Fibroblast of villous mesenchyme (primary cell): ENCODE results near the gene SRPK3. TPM values are rescaled to one million over a fixed set of nuclear protein-coding genes. Genes with fewer than 3 reads are reported as not detected.
A peak's percentile ranks its signal among the peaks of the same experiment; 100 is the strongest.
"Not testable (repeated sequence)": the region's sequence is repeated elsewhere in the genome, so short reads cannot be mapped to it uniquely, and the experiment has no call there.

Experiments
- DNase-seq: peaks from one replicate; pipeline ENCODE4 v3.0.0-alpha.2; 2010; ENCODE audit warnings: low read depth
- H3K4me3 ChIP-seq: 2 replicates; pipeline ENCODE4 v1.5.1; 2011; ENCODE audit warnings: low read depth, mild to moderate bottlenecking, low read length
- total RNA-seq: library from RNA; depleted of rRNA; stranded (reverse); fragments of >200 nt; gene quantifications from 2 replicates; pipeline ENCODE4 v1.2.3, GENCODE V29; 2012
- TF ChIP-seq, protein P1 (sequence below): IDR thresholded peaks from 2 replicates; pipeline ENCODE4 v1.5.1; 2012; ENCODE audit warnings: low read depth, mild to moderate bottlenecking, low read length; ENCODE audit not compliant: insufficient read depth

SRPK3 gene
- total RNA-seq, 1 donor = 0.86 TPM

DNA sequence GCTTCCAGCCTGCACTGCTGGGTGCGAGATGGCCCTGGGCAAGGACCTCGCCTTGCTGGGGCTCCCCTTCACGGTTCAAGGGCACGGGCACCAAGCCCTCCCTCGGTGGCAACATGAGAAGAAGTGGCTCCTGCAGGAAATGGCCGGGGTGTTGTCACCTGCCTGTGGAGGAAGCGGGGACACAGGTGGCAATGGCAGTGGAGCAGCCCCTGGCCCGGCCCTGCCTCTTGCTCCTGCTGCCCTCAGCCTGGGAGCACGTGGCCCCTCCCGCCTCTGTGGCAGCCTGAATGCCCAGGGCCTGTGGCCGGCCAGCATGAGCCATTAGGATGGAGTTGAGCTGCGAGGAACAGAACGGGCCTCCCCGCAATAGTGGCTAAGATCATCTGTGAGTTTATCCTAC is 39.4 kb upstream of the SRPK3 start:
- H3K4me3 ChIP-seq = no peak overlapping the region
- TF ChIP-seq, protein P1, sequence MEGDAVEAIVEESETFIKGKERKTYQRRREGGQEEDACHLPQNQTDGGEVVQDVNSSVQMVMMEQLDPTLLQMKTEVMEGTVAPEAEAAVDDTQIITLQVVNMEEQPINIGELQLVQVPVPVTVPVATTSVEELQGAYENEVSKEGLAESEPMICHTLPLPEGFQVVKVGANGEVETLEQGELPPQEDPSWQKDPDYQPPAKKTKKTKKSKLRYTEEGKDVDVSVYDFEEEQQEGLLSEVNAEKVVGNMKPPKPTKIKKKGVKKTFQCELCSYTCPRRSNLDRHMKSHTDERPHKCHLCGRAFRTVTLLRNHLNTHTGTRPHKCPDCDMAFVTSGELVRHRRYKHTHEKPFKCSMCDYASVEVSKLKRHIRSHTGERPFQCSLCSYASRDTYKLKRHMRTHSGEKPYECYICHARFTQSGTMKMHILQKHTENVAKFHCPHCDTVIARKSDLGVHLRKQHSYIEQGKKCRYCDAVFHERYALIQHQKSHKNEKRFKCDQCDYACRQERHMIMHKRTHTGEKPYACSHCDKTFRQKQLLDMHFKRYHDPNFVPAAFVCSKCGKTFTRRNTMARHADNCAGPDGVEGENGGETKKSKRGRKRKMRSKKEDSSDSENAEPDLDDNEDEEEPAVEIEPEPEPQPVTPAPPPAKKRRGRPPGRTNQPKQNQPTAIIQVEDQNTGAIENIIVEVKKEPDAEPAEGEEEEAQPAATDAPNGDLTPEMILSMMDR = no peak
- DNase-seq = no peak

GRCh38 chrX:153742111-153742510 is 38.7 kb upstream of the SRPK3 start:
- not testable (repeated sequence) for H3K4me3 ChIP-seq, DNase-seq

GRCh38 chrX:153742796-153743467 is 37.9 kb upstream of the SRPK3 start:
- not testable (repeated sequence) for H3K4me3 ChIP-seq, DNase-seq

DNA sequence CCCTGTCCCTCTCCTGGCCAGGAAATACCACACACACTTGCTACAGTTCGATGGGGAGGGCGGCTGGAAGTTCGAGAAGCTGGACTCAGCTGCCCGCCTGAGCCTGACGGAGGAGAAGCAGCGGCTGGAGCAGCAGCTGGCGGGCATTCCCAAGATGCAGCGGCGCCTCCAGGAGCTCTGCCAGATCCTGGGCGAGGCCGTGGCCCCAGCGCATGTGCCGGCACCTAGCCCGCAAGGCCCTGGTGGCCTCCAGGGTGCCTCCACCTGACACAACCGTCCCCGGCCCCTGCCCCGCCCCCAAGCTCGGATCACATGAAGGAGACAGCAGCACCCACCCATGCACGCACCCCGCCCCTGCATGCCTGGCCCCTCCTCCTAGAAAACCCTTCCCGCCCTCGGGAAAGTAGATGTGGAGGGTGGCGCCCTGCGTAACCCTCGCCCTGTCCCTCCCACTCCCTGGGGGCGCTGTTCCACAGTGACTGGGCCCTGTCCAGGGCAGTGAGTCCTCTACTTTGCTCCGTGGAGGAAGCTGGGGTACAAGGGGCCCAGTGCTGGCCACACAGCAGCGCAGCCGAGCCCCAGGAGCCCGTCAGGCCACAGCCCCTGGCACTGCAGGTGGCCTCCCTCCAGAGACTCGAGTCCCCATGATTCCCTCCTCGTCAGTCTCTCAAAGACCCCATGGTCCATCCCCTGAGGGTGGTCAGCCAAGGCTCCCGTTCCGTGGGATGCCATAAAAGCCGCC is 37.2 kb upstream of the SRPK3 start:
- H3K4me3 ChIP-seq = not testable (repeated sequence)
- peak; percentile 32 for DNase-seq

DNA sequence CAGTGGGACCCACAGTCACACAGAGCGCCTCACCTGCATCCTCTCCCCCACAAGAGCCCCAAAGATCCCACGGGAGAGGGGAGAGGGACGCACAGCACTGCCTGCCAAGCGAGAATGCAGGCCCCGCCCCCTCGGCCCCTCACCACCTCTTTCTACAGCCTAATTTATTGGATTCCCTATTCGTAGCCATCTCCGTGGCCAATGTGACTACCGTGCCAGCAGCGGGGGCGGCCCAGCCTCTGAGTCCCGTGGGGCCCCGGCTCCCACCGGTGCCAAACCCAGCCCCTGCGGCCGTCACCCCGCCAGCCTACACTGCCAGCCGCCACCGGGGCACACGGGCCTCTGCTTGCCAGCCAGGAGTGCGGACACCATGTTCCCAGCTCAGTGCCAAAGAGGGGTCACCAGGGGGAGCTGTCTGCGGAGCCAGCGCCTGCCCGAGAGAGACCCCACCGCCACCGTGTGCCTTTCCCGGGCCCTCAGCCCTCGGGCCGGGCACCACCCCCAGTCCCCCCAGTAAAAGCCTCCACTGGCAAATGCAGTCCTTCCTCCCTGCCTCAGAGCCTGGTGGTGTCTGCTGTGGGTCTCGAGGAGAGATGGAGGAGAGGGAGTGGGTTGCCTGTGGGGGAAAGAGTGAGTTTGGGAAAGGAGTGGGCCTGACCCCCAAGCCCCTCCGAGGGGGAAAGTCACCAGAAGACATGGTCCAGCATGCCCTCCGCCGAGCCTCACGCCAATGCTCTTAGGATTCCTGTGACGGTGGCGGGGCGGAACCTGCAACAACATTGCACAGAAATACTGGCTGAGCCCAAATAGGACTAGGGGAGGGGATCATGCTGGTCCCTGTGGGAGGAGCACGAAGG is 36.4 kb upstream of the SRPK3 start:
- no peak overlapping the region for H3K4me3 ChIP-seq
- DNase-seq = no peak
- TF ChIP-seq, protein P1 = no peak

DNA sequence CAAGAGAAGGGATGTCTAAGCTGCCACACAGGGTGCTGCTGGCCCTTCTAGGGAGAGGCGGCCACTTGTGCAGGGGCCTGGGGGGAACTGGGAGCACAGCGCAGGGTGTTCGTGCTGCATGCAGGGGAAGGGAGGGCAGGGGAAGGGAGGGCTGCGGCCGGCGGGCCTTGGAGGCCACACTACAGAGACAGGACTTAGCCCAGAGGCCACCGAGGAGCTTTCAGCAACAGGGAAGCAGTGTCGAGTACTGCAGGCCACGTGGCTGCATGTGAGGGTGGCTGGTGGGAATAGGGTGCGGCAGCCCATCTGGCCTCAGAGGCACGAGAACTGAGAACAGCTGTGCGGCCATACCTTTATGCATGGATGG is 35.8 kb upstream of the SRPK3 start:
- DNase-seq, H3K4me3 ChIP-seq: not testable (repeated sequence)

GRCh38 chrX:153746359-153746758 is 34.5 kb upstream of the SRPK3 start:
- H3K4me3 ChIP-seq = no peak overlapping the region
- no peak for DNase-seq
- TF ChIP-seq, protein P1 = no peak

GRCh38 chrX:153746991-153747390 is 33.9 kb upstream of the SRPK3 start:
- not testable (repeated sequence) for H3K4me3 ChIP-seq
- peak; percentile 67 for DNase-seq

DNA sequence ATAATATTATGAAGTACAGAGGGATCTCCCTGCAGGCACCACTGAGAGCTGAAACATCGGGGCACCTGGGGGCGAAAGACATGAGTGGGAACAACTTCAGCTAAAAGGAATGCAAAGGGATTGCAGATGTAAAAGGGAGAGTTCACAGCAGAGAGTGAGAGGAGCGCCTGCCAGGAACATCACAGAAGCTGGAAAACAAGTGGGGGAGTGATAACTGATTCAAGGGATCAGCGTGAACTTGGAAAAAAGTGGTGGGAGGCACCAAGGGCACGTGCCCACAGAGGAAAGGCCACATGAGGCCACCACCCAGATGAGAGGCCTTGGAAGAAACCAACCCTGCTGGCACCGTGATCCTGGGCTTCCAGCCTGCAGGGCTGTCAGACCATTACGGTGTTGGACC is 31.8 kb upstream of the SRPK3 start:
- not testable (repeated sequence) for DNase-seq, H3K4me3 ChIP-seq
